HG03045 (cell line): ENCODE data around the gene PRICKLE3.

Experiments
- ATAC-seq: cut with Tn5 transposase; IDR thresholded peaks from one replicate; pipeline ENCODE4 v1.9.1; 2021; ENCODE audit warnings: mild to moderate bottlenecking, moderate library complexity; ENCODE audit not compliant: unreplicated experiment

The PRICKLE3 gene

GRCh38 chrX:49186125-49187027 lies at the start of gene PRICKLE3:
Gene PRICKLE3 (minus strand): TSS chrX:49186373. CDS start chrX:49186297, 76 bp downstream.
- ATAC-seq = peak; percentile 32

- ATAC-seq = no peak
Measured at GRCh38 chrX:49233887-49234555, 47.8 kb upstream of the PRICKLE3 start.

- no peak for ATAC-seq
Measured at GRCh38 chrX:49233176-49233575, 47.0 kb upstream of the PRICKLE3 start, which contains the start of gene CACNA1F. Gene CACNA1F (minus strand): TSS chrX:49233340. CDS start chrX:49233309, 31 bp downstream.

DNA sequence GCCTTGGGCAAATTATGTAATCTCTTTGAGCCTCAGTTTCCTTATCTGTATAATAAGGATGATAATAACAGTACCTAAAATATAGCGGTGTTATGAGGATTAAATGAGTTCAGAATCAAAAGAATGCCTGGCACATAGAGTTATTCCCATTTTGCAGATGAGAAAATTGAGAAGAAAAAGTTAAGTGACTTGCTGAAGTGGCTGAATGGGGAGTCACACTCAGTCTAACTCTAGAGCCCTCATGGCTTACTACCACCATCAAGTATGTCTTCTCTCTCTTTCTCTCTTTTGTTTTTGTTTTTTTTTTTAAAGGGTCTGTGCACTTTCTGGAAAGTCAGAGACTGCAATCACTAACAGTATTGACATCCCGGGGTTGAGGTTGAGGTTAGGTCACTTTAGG lies 46.4 kb upstream of the PRICKLE3 start:
- ATAC-seq = no peak

DNA sequence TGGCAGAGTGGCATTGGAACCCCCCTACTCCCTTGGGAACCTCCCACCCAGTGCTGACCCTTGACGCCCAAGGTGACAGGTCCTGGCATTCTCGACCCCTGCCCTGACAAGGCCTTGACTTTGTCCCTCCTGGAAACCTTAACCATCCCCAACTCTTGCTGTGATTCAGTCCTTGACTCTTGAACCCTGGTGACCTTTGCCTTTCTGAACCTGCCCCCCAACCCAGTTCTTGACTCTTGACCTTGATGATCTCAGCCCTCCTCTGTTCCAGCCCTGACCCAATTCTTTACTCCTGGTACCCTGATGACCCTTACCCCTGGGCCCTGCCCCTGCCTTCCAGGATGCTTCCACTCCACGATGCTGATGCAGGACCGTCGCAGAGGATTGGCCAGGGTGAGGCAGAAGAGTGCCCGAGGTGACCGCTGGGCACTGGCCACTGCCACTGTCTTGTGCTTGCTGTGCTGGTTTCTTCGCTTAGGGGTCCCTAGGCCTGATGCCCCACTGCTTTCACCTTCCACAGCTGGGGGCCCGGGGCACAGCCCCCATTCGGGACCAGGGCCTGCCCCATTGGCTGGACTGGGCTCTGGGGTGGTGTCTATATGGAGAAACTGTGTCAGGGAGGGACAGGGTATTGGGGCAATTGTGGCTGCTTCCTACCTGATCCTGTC lies 45.3 kb upstream of the PRICKLE3 start:
- ATAC-seq = no peak

GRCh38 chrX:49230500-49231232 lies 44.5 kb upstream of the PRICKLE3 start:
- peak; percentile 71 for ATAC-seq

GRCh38 chrX:49228185-49228584 lies 42.0 kb upstream of the PRICKLE3 start:
- no peak for ATAC-seq

DNA sequence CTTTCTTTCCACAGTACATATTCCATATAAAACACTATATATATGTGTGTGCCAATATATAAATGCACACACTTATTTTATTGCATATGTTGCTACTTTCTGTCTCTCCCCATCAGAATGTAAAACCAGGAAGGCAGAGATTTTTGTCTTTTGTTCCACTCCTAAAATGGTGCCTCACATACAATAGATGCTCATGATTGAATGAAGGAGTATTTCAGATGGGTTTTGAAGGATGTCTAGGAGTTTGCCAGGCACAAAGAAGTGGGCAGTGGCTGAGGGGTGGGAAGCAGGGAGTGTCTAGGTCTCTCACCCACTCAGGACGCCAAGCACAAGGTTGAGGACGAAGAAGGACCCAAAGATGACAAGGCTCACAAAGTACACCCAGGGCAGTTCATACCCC lies 41.6 kb upstream of the PRICKLE3 start:
- ATAC-seq = no peak

- ATAC-seq = no peak
Measured at GRCh38 chrX:49226946-49227345, 40.8 kb upstream of the PRICKLE3 start.

GRCh38 chrX:49225858-49226257 lies 39.7 kb upstream of the PRICKLE3 start:
- ATAC-seq = no peak

DNA sequence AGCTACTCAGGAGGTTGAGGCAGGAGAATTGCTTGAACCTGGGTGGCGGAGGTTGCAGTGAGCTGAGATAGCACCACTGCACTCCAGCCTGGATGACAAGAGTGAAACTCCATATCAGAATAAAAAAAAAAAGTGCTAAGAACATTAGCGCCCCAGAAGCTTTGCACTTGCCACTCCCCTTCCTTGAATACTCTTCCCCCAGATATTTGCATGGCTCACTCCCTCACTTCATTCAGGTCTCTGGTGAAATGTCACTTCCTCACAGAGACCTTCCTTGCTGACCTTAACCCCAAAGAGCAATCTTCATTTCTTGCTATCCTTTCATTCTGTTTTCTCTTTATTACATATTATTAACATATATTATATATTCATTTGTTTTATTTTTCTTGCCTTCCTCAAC lies 35.7 kb upstream of the PRICKLE3 start:
- no peak for ATAC-seq

- ATAC-seq = no peak
Measured at GRCh38 chrX:49220100-49220499, 33.9 kb upstream of the PRICKLE3 start.

GRCh38 chrX:49214996-49215526 lies 28.9 kb upstream of the PRICKLE3 start:
- ATAC-seq = no peak

DNA sequence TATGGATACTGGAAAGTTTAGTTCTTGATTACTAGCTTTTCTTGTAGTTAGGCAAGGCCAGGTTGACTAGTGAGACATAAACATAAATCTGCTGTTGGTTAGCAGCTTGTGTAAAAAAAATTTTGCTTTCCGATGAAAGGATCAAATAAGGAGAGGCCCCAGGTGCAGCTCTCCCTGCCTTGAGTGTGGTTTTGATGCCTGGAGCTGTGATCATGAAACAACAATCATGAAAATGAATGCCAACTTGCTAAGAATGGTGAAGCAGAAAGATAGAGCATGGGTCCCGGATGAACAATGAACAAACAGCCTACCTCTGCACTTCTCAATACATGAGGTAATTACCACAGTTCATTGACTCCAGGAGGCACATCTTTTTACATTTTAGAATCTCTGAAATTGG lies 28.2 kb upstream of the PRICKLE3 start:
- no peak for ATAC-seq

DNA sequence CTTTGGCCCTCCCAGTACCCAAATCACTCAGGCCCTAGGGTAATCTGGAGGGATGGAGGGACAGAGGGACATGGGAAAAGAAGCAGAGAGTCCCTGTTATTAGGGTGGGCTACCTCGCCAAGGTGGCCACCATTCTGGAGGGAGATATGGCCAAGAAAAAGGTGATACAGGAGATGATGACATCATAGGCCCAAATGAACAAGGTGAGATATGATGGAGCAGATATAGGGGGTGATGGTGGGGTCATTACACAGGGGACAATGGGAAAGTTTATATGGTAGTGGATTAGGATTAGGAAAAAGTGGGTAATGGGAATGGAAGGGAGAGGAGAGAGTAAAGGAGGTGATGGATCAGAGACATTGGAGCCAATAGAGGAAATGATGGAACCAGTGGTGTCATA lies 26.7 kb upstream of the PRICKLE3 start:
- no peak for ATAC-seq

- no peak for ATAC-seq
Measured at GRCh38 chrX:49212209-49212608, 26.0 kb upstream of the PRICKLE3 start.

DNA sequence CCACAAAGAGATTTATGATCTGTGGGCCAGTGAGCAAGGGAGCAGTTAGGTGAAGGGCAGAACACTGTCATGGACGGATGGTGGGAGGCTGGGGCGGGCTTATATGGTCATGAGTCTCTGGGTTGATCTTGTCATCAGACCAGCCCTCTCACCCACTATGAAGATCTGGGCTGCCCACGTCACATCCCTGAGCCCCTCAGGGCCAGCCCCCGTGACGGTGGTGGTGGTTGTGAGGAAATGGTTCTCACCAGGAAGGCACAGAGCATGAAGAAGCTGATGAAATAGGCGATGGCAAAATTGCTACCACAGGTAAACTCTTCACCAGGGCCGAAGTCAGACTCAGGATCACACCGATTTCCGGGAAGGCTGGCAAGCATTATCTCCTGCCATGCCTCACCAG lies 24.9 kb upstream of the PRICKLE3 start:
- ATAC-seq = no peak

GRCh38 chrX:49210406-49210805 lies 24.2 kb upstream of the PRICKLE3 start:
- ATAC-seq = no peak

GRCh38 chrX:49209434-49210251 lies 23.5 kb upstream of the PRICKLE3 start:
- ATAC-seq = no peak

- no peak for ATAC-seq
Measured at GRCh38 chrX:49208399-49208798, 22.2 kb upstream of the PRICKLE3 start.
